K562 treated with DMSO at 1 percent for 48 hours (cell line): ENCODE results near the gene TMEM132A. TPM values are rescaled to one million over a fixed set of nuclear protein-coding genes. Genes with fewer than 3 reads are reported as not detected.

Source experiments
- total RNA-seq: library from RNA; unstranded; fragments of 300-600 nt; gene quantifications from 2 replicates; pipeline ENCODE4 v1.2.3, GENCODE V29; 2022; ENCODE audit warnings: low replicate concordance; ENCODE audit errors: extremely low read depth

TMEM132A gene, protein sequence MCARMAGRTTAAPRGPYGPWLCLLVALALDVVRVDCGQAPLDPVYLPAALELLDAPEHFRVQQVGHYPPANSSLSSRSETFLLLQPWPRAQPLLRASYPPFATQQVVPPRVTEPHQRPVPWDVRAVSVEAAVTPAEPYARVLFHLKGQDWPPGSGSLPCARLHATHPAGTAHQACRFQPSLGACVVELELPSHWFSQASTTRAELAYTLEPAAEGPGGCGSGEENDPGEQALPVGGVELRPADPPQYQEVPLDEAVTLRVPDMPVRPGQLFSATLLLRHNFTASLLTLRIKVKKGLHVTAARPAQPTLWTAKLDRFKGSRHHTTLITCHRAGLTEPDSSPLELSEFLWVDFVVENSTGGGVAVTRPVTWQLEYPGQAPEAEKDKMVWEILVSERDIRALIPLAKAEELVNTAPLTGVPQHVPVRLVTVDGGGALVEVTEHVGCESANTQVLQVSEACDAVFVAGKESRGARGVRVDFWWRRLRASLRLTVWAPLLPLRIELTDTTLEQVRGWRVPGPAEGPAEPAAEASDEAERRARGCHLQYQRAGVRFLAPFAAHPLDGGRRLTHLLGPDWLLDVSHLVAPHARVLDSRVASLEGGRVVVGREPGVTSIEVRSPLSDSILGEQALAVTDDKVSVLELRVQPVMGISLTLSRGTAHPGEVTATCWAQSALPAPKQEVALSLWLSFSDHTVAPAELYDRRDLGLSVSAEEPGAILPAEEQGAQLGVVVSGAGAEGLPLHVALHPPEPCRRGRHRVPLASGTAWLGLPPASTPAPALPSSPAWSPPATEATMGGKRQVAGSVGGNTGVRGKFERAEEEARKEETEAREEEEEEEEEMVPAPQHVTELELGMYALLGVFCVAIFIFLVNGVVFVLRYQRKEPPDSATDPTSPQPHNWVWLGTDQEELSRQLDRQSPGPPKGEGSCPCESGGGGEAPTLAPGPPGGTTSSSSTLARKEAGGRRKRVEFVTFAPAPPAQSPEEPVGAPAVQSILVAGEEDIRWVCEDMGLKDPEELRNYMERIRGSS
- total RNA-seq: not detected in 2 replicates

DNA sequence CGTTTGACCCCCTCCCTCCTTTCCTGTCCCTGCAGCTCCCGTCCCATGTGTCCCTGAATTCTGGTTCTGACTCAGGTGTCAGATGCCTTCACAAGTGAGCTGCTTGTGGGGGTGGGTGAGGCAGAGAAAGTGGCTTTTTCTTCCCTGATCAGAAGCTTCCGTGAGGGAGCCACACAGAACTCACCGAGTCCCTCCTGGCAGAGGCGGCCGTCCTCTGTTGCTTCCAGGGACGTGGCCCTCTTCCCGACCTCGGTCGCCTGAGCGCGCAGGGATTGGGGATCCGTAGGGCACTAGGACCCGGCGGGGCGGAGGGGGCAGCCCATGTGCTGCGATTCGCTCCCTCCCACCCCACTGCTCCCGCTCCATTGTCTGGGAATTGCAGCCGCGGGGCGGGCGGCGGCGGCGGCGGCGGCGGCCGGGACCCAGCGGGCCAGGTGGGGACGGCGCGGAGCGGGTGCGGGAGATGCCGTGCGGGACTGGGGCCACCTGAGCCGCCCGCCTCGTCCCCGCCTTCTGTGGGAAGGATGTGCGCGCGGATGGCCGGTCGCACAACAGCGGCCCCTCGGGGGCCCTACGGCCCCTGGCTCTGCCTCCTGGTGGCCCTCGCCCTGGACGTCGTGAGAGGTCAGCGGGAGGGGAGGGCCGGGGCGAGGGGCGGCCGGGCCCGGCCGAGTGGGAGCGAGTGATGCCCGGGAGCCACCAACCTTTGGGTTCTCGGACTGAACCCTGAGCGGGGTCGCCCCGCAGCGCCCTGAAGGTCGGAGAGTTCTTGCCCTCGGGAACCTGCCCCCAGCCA lies at the start of gene TMEM132A:
TMEM132A (plus strand) TSS at position 351 of the 796 bp plus-strand sequence; CDS start at position 525, 174 bp downstream.

DNA sequence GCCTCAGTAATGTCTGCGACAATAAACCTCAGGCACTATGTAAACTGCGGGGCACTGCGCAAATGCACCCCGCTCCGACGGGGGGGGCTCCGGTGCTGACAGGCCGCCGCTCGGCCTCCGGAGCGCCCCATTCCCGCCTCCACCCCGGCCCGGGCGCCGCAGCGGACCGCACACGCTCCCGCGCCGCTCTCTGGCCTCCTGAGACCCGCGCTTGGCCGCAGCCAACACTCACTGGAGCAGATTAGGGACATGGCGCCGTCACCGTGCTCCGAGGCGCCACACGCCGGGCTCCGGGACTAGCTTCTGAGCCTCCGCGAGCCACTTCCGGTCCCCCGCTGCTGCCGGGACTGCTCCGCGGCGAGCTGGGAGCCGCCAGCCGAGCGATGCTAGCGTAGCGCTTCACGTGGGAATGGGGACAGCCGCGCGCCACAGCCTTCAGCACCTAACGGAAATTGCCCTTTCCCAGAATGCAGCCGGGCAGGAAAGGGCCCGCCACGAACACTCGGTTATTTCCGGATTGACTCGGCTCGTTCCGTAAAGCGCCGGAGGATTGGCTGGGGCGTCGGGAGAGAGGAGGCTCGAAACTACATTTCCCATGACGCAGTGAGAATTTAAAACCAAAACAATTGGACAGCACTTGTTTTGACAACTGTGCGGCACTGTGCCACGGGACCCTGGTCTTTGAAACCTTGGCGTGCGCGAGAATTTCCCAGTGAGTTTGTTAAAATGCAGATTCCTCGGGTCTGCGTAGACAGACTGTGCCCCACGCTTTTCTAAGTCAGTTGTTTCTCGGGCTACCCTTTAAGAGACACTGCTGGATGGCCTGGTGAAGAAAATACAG lies 17.9 kb upstream of the TMEM132A start, which contains the start of gene PRPF19:
PRPF19 (minus strand) TSS at position 454 of the 841 bp plus-strand sequence; CDS start at position 251, 203 bp downstream.

GRCh38 chr11:60913793-60914632 lies 10.2 kb upstream of the TMEM132A start, which contains the start of gene TMEM109:
Gene TMEM109, plus strand, starts transcription at chr11:60914158. Its CDS starts 5,536 bp downstream, at chr11:60919694.

GRCh38 chr11:60951904-60952741 lies 27.9 kb downstream of the TMEM132A start, which contains the start of gene SLC15A3:
Gene SLC15A3, minus strand, starts transcription at chr11:60952176. Its CDS starts 625 bp downstream, at chr11:60951551.

GRCh38 chr11:60971520-60971919 lies 47.3 kb downstream of the TMEM132A start, which contains the start of gene CD6:
Gene CD6, plus strand, starts transcription at chr11:60971680. Its CDS starts 186 bp downstream, at chr11:60971866.

Other genes starting within 250 kb of the TMEM132A start
- gene MS4A8, start 224.8 kb upstream of the TMEM132A start, total RNA-seq: not detected in 2 replicates
- gene MS4A18, start 199.7 kb upstream of the TMEM132A start, total RNA-seq: not detected in 2 replicates
- gene MS4A15, start 167.6 kb upstream of the TMEM132A start, total RNA-seq: not detected in 2 replicates
- gene MS4A10, start 139.1 kb upstream of the TMEM132A start, total RNA-seq: not detected in 2 replicates
- not detected in 2 replicates for gene CCDC86, start 82.3 kb upstream of the TMEM132A start, total RNA-seq
- gene PTGDR2, start 68.5 kb upstream of the TMEM132A start, total RNA-seq: not detected in 2 replicates
- not detected in 2 replicates for gene ZP1, start 56.9 kb upstream of the TMEM132A start, total RNA-seq
- gene PRPF19, start 17.9 kb upstream of the TMEM132A start, total RNA-seq: not detected in 2 replicates
- gene TMEM109, start 10.3 kb upstream of the TMEM132A start, total RNA-seq: not detected in 2 replicates
- gene SLC15A3, start 27.7 kb downstream of the TMEM132A start, total RNA-seq: not detected in 2 replicates
- gene CD6, start 47.2 kb downstream of the TMEM132A start, total RNA-seq: not detected in 2 replicates
- gene CD5, start 178.0 kb downstream of the TMEM132A start, total RNA-seq: not detected in 2 replicates
- not detected in 2 replicates for gene VPS37C, start 237.0 kb downstream of the TMEM132A start, total RNA-seq